Diencephalon (tissue), 1 donor: ENCODE measurements around the gene FXN. TPM values are rescaled to one million over a fixed set of nuclear protein-coding genes. Genes with fewer than 3 reads are reported as not detected.

ENCODE experiments used
- small RNA-seq: library from RNA; depleted of rRNA; stranded (forward); fragments of <200 nt; gene quantifications from one replicate; pipeline ENCODE3, GENCODE V24; 2014
- total RNA-seq: library from RNA; depleted of rRNA; stranded (reverse); fragments of >200 nt; gene quantifications from one replicate; pipeline ENCODE4 v1.2.3, GENCODE V29; 2014

Gene FXN
- total RNA-seq, result 4.4 TPM

GRCh38 chr9:69035438-69036308, at the start of gene FXN:
Gene FXN, plus strand, starts transcription at chr9:69035752. Its CDS starts 31 bp downstream, at chr9:69035783.

GRCh38 chr9:69014013-69014412, 21.5 kb upstream of the FXN start, which contains the start of gene PRKACG:
Gene PRKACG, minus strand, starts transcription at chr9:69014113. Its CDS starts 21 bp downstream, at chr9:69014092.

Small RNA genes within 50 kb of the gene (small RNA-seq; reads per million reads assigned to genes)
- gene AL162730.1, result not detected

Other genes with a start within 250 kb of the FXN start
- not detected for gene PRKACG, start 21.6 kb upstream of the FXN start, total RNA-seq
- 16.1 TPM for gene TJP2, start 138.5 kb downstream of the FXN start, total RNA-seq